Measurements from ENCODE around the gene ADGRA3.

DNA sequence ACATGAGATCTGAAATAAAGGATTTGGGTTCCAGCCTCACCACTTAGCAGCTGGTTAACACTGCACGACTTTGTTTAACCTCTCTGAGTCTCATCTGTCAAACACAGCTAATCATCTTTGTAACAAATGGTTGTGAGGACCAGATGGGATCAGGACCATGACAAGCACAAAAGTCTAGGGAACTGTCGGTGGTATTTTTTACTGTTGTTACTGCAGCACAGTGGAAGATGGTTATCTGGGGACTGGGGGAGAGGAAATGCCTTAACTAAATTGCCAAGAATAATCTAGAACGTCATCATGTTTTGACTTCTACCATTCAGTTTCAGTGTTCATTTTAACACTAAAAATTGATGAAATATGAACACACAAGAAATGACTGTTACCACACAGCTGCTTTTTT is 99.5 kb downstream of the ADGRA3 start:
- TF ChIP-seq, protein P1, sequence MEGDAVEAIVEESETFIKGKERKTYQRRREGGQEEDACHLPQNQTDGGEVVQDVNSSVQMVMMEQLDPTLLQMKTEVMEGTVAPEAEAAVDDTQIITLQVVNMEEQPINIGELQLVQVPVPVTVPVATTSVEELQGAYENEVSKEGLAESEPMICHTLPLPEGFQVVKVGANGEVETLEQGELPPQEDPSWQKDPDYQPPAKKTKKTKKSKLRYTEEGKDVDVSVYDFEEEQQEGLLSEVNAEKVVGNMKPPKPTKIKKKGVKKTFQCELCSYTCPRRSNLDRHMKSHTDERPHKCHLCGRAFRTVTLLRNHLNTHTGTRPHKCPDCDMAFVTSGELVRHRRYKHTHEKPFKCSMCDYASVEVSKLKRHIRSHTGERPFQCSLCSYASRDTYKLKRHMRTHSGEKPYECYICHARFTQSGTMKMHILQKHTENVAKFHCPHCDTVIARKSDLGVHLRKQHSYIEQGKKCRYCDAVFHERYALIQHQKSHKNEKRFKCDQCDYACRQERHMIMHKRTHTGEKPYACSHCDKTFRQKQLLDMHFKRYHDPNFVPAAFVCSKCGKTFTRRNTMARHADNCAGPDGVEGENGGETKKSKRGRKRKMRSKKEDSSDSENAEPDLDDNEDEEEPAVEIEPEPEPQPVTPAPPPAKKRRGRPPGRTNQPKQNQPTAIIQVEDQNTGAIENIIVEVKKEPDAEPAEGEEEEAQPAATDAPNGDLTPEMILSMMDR (IDR thresholded peaks at IDR 0.05; ENCODE audit: insufficient read depth, low read length) = no peak
- TF ChIP-seq POLR2AphosphoS5 (IDR thresholded peaks at IDR 0.05; ENCODE audit: low read depth) (no peak), REST (IDR thresholded peaks at IDR 0.05; ENCODE audit: insufficient replicate concordance, low read depth) (no peak), GABPA (IDR thresholded peaks at IDR 0.05; ENCODE audit: low read depth) (no peak), SPI1 (IDR thresholded peaks at IDR 0.05; ENCODE audit: borderline replicate concordance, low read depth) (no peak)
